ENCODE results near the gene LCE3B. TPM values are rescaled to one million over a fixed set of nuclear protein-coding genes. Genes with fewer than 3 reads are reported as not detected.

LCE3B gene, protein sequence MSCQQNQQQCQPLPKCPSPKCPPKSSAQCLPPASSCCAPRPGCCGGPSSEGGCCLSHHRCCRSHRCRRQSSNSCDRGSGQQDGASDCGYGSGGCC
- total RNA-seq (not detected), polyA plus RNA-seq (not detected)
- long read RNA-seq, donor 1 = 0 reads
- long read RNA-seq, donor 2 = 0 reads
- long read RNA-seq, donor 3 = 0 reads
- long read RNA-seq, donor 4 = 0 reads
- long read RNA-seq, donor 5 = 0 reads

DNA sequence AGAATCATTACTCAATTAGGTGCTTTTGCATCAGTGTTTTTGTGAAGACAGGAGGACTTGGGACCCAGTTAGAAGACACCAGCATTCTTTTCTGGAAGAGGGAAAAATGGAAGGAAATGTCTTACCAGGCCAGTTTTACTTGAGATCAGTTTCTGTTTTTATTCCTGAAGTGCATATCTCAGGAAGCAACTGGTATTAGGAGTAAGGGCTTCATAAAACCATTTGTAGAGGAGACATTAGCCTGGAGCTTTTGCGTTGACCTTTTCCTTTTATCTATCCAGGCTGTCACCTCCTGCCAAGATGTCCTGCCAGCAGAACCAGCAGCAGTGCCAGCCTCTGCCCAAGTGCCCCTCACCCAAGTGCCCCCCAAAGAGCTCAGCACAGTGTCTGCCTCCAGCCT lies at the start of gene LCE3B:
LCE3B (plus strand) TSS at position 301 of the 400 bp plus-strand sequence; CDS start at position 301, 0 bp downstream.
- Histone ChIP-seq H3K4me3 (no peak within 1 kb of the TSS), H3K36me3 (ENCODE audit: control insufficient read depth in 4 of 4, insufficient read depth in 4 of 4, low read length in 4 of 4) (no peaks in the 10 kb centered on the region), H3K27me3 (ENCODE audit: control insufficient read depth in 3 of 3, insufficient read depth in 3 of 3, low read length in 2 of 3) (no peaks in the 10 kb centered on the region), H3K9ac (ENCODE audit: insufficient read depth in 1 of 2, low read length in 2 of 2) (no peak within 1 kb of the TSS), H3K9me3 (ENCODE audit: control insufficient read depth in 4 of 4, insufficient read depth in 3 of 4, low read length in 3 of 4) (peaks cover 0 to 14% (median 4%) of the 10 kb centered on the region in 4 donors), H3K27ac (ENCODE audit: low read depth in 1 of 2, low read length in 1 of 2) (no peak within 1 kb of the TSS), H3K4me1 (ENCODE audit: control insufficient read depth in 5 of 5, insufficient read depth in 5 of 5, low read length in 5 of 5) (no peaks in the 10 kb centered on the region)
- DNase-seq (no peak), ATAC-seq (ENCODE audit: insufficient read depth, low FRiP score) (no peak)
- WGBS, 2 donors = 89% methylated on average over 1 of the region's 1 CpG; no CpG with 5 or more reads in 1 of the 2 donors
- no peak for TF ChIP-seq CTCF (IDR thresholded peaks at IDR 0.05; ENCODE audit: control extremely low read depth, extremely low read depth)

- no peaks in the 10 kb centered on the region for H3K4me1 ChIP-seq (ENCODE audit: control insufficient read depth in 5 of 5, insufficient read depth in 5 of 5, low read length in 5 of 5)
- TF ChIP-seq CTCF (IDR thresholded peaks at IDR 0.05; ENCODE audit: control extremely low read depth, extremely low read depth) = no peak
- WGBS, 2 donors = 72 to 88% methylated on average over 2 of the region's 2 CpGs
Observed at GRCh38 chr1:152565115-152565514, 48.5 kb upstream of the LCE3B start.

DNA sequence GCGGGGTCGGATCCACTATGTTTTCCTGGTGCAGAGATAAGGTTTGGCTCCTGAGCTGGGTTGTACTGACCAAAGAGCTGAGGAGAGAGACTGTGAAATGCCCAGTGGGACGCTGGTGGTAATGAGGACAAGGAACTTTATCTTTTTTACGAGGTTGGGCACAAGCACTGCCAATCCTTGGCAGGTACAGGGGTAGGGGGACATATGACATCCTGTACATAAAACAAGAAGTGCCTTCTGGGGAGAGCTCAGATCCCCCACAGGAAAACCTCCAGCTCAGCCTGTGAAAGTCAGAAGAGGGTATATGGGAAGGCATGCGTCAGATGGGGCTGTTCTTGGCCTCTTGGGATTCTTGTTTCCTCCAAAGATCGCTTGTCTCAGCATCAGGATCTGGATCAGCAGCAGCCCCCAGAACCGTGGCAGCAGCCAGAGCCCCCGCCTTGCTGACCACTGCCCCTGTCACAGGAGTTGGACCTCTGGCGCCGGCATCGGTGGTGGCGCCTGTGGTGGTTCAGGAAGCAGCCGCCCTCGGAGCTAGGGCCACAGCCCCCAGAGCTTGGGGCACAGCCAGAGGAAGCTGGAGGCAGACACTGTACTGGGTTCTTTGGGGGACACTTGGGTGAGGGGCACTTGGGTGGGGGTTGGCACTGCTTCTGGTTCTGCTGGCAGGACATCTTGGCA lies 47.9 kb upstream of the LCE3B start:
- TF ChIP-seq CTCF (IDR thresholded peaks at IDR 0.05; ENCODE audit: control extremely low read depth, extremely low read depth) = no peak
- Histone ChIP-seq H3K4me3 (no peak overlapping the region), H3K27ac (ENCODE audit: low read depth in 1 of 2, low read length in 1 of 2) (no peak overlapping the region), H3K9ac (ENCODE audit: insufficient read depth in 1 of 2, low read length in 2 of 2) (no peak overlapping the region), H3K36me3 (ENCODE audit: control insufficient read depth in 4 of 4, insufficient read depth in 4 of 4, low read length in 4 of 4) (no peaks in the 10 kb centered on the region), H3K27me3 (ENCODE audit: control insufficient read depth in 3 of 3, insufficient read depth in 3 of 3, low read length in 2 of 3) (no peaks in the 10 kb centered on the region), H3K4me1 (ENCODE audit: control insufficient read depth in 5 of 5, insufficient read depth in 5 of 5, low read length in 5 of 5) (no peaks in the 10 kb centered on the region), H3K9me3 (ENCODE audit: control insufficient read depth in 4 of 4, insufficient read depth in 3 of 4, low read length in 3 of 4) (peaks cover 0 to 3% (median 2%) of the 10 kb centered on the region in 4 donors)
- no peak for ATAC-seq (ENCODE audit: insufficient read depth, low FRiP score)
- 83 to 86% methylated on average over 11 to 14 of the region's 14 CpGs for WGBS, 2 donors
- DNase-seq = no peak

More at GRCh38 chr1:152565115-152565514, 48.5 kb upstream of the LCE3B start:
- DNase-seq = no peak
- Histone ChIP-seq H3K27ac (ENCODE audit: low read depth in 1 of 2, low read length in 1 of 2) (no peak overlapping the region), H3K9ac (ENCODE audit: insufficient read depth in 1 of 2, low read length in 2 of 2) (no peak overlapping the region), H3K9me3 (ENCODE audit: control insufficient read depth in 4 of 4, insufficient read depth in 3 of 4, low read length in 3 of 4) (peaks cover 0 to 3% (median 2%) of the 10 kb centered on the region in 4 donors), H3K27me3 (ENCODE audit: control insufficient read depth in 3 of 3, insufficient read depth in 3 of 3, low read length in 2 of 3) (no peaks in the 10 kb centered on the region), H3K36me3 (ENCODE audit: control insufficient read depth in 4 of 4, insufficient read depth in 4 of 4, low read length in 4 of 4) (no peaks in the 10 kb centered on the region), H3K4me3 (no peak overlapping the region)
- no peak for ATAC-seq (ENCODE audit: insufficient read depth, low FRiP score)

Measured in lung (tissue), 16 donors.